Astrocyte (in vitro differentiated cells and primary cell): ENCODE results near the gene THOP1.

Source experiments
- CTCF ChIP-seq: IDR thresholded peaks from 2 replicates; pipeline ENCODE4 v1.5.1; 2011; ENCODE audit warnings: low read depth, mild to moderate bottlenecking, inconsistent platforms, low read length, moderate library complexity; ENCODE audit not compliant: insufficient read depth
- EZH2 ChIP-seq: IDR thresholded peaks from 2 replicates; pipeline ENCODE4 v1.6.1; 2012; ENCODE audit warnings: mild to moderate bottlenecking, low read length, inconsistent platforms; ENCODE audit not compliant: insufficient read depth

DNA sequence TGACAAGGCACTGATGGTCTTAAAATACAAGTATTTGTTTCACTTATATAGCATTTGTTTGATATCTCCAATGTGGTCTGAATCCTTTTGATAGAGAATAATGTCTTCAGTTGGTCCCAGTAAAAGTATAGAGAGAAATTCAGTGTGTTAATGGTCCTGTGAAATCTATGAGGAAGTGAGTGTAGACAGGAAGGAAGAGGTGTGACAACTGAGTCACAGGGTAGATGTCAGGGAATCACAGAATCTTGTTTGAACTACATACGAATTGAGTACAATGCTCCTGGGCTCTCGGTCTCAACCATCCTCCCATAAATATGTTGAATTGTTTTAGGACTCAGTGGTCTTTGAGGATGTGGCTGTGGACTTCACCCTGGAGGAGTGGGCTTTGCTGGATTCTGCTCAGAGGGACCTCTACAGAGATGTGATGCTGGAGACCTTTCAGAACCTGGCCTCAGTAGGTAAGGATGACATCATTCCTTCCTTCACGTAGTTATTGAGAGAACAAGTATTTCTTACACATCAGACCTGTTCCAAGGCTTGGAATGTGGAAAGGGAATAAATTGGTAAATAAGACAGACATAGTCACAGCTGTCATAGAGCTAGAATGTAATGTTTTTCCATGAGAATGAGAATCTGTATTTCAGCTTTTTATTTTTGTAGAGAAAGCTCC is 65.1 kb downstream of the THOP1 start:
- TF ChIP-seq CTCF (no peak), EZH2 (no peak)
